ENCODE data around the gene ADAT3. TPM values are rescaled to one million over a fixed set of nuclear protein-coding genes. Genes with fewer than 3 reads are reported as not detected.

ADAT3 gene
- total and polyA plus RNA-seq, 10 donors = 3.2 to 11.0 (median 8.2) TPM

DNA sequence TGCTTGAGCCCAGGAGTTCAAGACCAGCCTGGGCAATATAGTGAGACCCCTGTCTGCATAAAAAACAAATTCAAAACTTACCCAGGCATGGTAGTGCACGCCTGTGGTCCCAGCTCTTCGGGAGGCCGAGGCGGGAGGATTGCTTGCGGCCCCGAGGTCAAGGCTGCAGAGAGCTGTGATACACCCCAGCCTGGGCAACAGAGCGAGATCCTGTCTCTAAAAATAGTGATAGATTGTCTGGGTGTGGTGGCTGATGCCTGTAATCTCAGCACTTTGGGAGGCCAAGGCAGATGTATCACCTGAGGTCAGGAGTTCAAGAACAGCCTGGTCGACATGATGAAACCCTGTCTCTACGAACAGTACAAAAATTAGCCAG lies 37.9 kb upstream of the ADAT3 start:
- TF ChIP-seq POLR2AphosphoS5 (IDR thresholded peaks at IDR 0.05) (no peak), CTCF (IDR thresholded peaks at IDR 0.05 in 8 of 11, conservative IDR thresholded peaks at IDR 0.05 in 3 of 11) (no peak), POLR2A (IDR thresholded peaks at IDR 0.05) (no peak)
- peaks cover 18 to 70% (median 36%) of the 10 kb centered on the region in 6 donors for H3K4me1 ChIP-seq
- H3K36me3 ChIP-seq = peaks cover 0 to 37% (median 13%) of the 10 kb centered on the region in 6 donors
- intact Hi-C loops (cut with DNase I; ENCODE audit: low total_unique reads) = no loop called here
- no peaks in the 10 kb centered on the region for H3K27me3 ChIP-seq (replicated peaks in 1 of 7)
- 84 to 88% (median 86%) methylated on average over 9 of the region's 9 CpGs for whole genome bisulfite sequencing, 5 donors
- H3K27ac ChIP-seq = peak overlapping the region in 2 of 8 donors; percentile 12 to 20
- no peaks in the 10 kb centered on the region for H3K9me3 ChIP-seq
- no peak for DNase-seq
- no peak overlapping the region for H3K4me3 ChIP-seq

DNA sequence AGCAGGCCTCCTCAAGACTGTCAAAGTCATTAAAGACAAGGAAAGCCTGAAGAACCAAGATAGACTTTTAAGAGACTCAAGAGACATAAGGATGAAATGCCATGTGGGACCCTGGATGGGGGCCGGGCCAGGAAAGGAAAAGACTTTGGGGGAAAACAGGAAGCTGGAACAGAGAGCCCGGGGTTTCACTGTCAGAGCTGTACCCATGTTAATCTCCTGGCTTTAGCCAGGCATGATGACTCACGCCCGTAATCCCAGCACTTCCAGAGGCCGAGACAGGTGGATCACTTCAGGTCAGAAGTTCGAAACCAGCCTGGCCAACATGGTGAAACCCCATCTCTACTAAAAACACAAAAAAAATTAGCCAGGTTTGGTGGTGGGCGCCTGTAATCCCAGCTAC lies 36.2 kb upstream of the ADAT3 start:
- H3K36me3 ChIP-seq = peaks cover 0 to 53% (median 21%) of the 10 kb centered on the region in 6 donors
- H3K27me3 ChIP-seq (replicated peaks in 1 of 7) = no peaks in the 10 kb centered on the region
- intact Hi-C loops (cut with DNase I; ENCODE audit: low total_unique reads) = no loop called here
- peaks cover 33 to 85% (median 50%) of the 10 kb centered on the region in 6 donors for H3K4me1 ChIP-seq
- no peaks in the 10 kb centered on the region for H3K9me3 ChIP-seq
- peak overlapping the region in 1 of 8 donors; percentile 26 for H3K27ac ChIP-seq
- no peak for TF ChIP-seq POLR2AphosphoS5 (IDR thresholded peaks at IDR 0.05)
- no peak for TF ChIP-seq POLR2A (IDR thresholded peaks at IDR 0.05)
- TF ChIP-seq CTCF (IDR thresholded peaks at IDR 0.05 in 8 of 11, conservative IDR thresholded peaks at IDR 0.05 in 3 of 11) = no peak
- no peak overlapping the region for H3K4me3 ChIP-seq
- WGBS, 5 donors = 83 to 91% (median 89%) methylated on average over 7 of the region's 7 CpGs
- no peak for DNase-seq

- 70 to 91% (median 79%) methylated on average over 4 to 15 of the region's 15 CpGs for WGBS, 5 donors
Observed at GRCh38 chr19:1871140-1871597, 34.0 kb upstream of the ADAT3 start.

DNA sequence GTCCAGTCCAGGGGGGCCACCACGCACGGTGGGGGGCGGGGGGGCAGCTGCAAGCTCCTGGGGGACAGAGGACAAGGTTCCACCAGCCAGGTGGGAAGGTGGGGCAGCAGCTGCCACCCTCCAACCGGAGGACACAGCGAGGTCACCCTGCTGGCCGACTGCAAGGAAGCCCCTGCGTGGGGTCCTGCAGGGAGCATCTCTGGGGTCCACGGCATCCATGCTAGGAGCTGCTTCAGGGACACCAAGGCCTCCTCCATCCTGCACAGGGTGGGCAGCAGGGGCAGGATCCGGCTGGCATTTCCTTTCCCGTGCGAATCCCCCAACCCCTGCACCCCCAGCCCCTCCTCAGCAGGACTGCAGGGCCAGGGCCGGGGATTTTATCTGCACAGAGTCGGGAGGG lies 33.6 kb upstream of the ADAT3 start:
- peak; percentile 74 for DNase-seq
- peaks cover 45 to 90% (median 60%) of the 10 kb centered on the region in 6 donors for H3K4me1 ChIP-seq
- TF ChIP-seq POLR2AphosphoS5 (IDR thresholded peaks at IDR 0.05) (no peak), POLR2A (IDR thresholded peaks at IDR 0.05) (no peak), CTCF (IDR thresholded peaks at IDR 0.05 in 8 of 11, conservative IDR thresholded peaks at IDR 0.05 in 3 of 11) (no peak)

More at GRCh38 chr19:1871140-1871597, 34.0 kb upstream of the ADAT3 start:
- Histone ChIP-seq H3K4me3 (no peak overlapping the region), H3K4me1 (peaks cover 40 to 86% (median 56%) of the 10 kb centered on the region in 6 donors), H3K27ac (peak overlapping the region in 5 of 8 donors; percentile 45 to 96 (median 94)), H3K9me3 (no peaks in the 10 kb centered on the region), H3K27me3 (replicated peaks in 1 of 7) (no peaks in the 10 kb centered on the region), H3K36me3 (peaks cover 0 to 53% (median 21%) of the 10 kb centered on the region in 6 donors)
- DNase-seq = peak; percentile 83
- intact Hi-C loops (cut with DNase I; ENCODE audit: low total_unique reads) = no loop called here
- peak in 2 of 3 donors; percentile 54 to 66 for TF ChIP-seq POLR2AphosphoS5 (IDR thresholded peaks at IDR 0.05)
- TF ChIP-seq CTCF (IDR thresholded peaks at IDR 0.05 in 8 of 11, conservative IDR thresholded peaks at IDR 0.05 in 3 of 11) = no peak

More for the DNA sequence above, 33.6 kb upstream of the ADAT3 start:
- intact Hi-C loops (cut with DNase I; ENCODE audit: low total_unique reads) = no loop called here
- Histone ChIP-seq H3K36me3 (peaks cover 0 to 54% (median 21%) of the 10 kb centered on the region in 6 donors), H3K27ac (peak overlapping the region in 5 of 8 donors; percentile 45 to 96 (median 94)), H3K27me3 (replicated peaks in 1 of 7) (no peaks in the 10 kb centered on the region), H3K9me3 (no peaks in the 10 kb centered on the region), H3K4me3 (no peak overlapping the region)
- 86 to 95% (median 90%) methylated on average over 4 to 13 of the region's 13 CpGs for WGBS, 5 donors

Data from spleen (tissue), 11 donors.